ENCODE data around the gene POLR1E. TPM values are rescaled to one million over a fixed set of nuclear protein-coding genes. Genes with fewer than 3 reads are reported as not detected.

The POLR1E gene
- 10 to 100 TPM; 60.7 to 62.9 TPM for total RNA-seq

GRCh38 chr9:37485389-37486255, at the start of gene POLR1E:
TSS of gene POLR1E (plus strand) at chr9:37485948. CDS start at chr9:37486048, 100 bp downstream.
- CTCF ChIA-PET, result interaction anchor here (0.8 to 1.3 kb wide), 4 partner anchors 10 to 70 kb away, joined by 3 to 4 read pairs (median 4); no protein-coding TSS in a partner anchor
- intact Hi-C loops (cut with micrococcal nuclease), result loop anchor here (1.0 to 5.0 kb wide), 8 partner anchors 20 to 419 kb away; partner anchors contain the start of genes EXOSC3, FBXO10, GRHPR and SLC25A51
- peaks cover 25% of the 10 kb centered on the region for H3K36me3 Mint-ChIP-seq (ENCODE audit: low read depth)
- H3K27me3 Mint-ChIP-seq (ENCODE audit: low read depth), result peaks cover 6% of the 10 kb centered on the region
- H3K4me3 Mint-ChIP-seq, result peak within 1 kb of the TSS; percentile 99
- H3K9me3 Mint-ChIP-seq, result no peaks in the 10 kb centered on the region
- H3K27ac Mint-ChIP-seq, result peak within 1 kb of the TSS; percentile 85
- peaks cover 39% of the 10 kb centered on the region for H3K4me1 Mint-ChIP-seq (ENCODE audit: low read depth)
- peak; percentile 97 for DNase-seq

- no peak overlapping the region for H3K27ac Mint-ChIP-seq
Measured at GRCh38 chr9:37436540-37436939, 49.2 kb upstream of the POLR1E start.

GRCh38 chr9:37437010-37437409, 48.7 kb upstream of the POLR1E start:
- Mint-ChIP-seq H3K4me3 (no peak overlapping the region), H3K36me3 (ENCODE audit: low read depth) (peaks cover 25% of the 10 kb centered on the region), H3K27ac (no peak overlapping the region), H3K9me3 (no peaks in the 10 kb centered on the region), H3K4me1 (ENCODE audit: low read depth) (peaks cover 1% of the 10 kb centered on the region), H3K27me3 (ENCODE audit: low read depth) (no peaks in the 10 kb centered on the region)
- no peak for DNase-seq
- intact Hi-C loops (cut with micrococcal nuclease), result no loop called here
- CTCF ChIA-PET, result no interaction called here

More at GRCh38 chr9:37436540-37436939, 49.2 kb upstream of the POLR1E start:
- CTCF ChIA-PET, result no interaction called here
- no peak for DNase-seq
- no peak overlapping the region for H3K4me3 Mint-ChIP-seq
- H3K9me3 Mint-ChIP-seq, result no peaks in the 10 kb centered on the region
- peaks cover 21% of the 10 kb centered on the region for H3K36me3 Mint-ChIP-seq (ENCODE audit: low read depth)
- intact Hi-C loops (cut with micrococcal nuclease), result no loop called here
- no peaks in the 10 kb centered on the region for H3K27me3 Mint-ChIP-seq (ENCODE audit: low read depth)
- peaks cover 1% of the 10 kb centered on the region for H3K4me1 Mint-ChIP-seq (ENCODE audit: low read depth)

- Mint-ChIP-seq H3K27me3 (ENCODE audit: low read depth) (no peaks in the 10 kb centered on the region), H3K36me3 (ENCODE audit: low read depth) (peaks cover 25% of the 10 kb centered on the region), H3K9me3 (no peaks in the 10 kb centered on the region), H3K27ac (no peak overlapping the region), H3K4me1 (ENCODE audit: low read depth) (peaks cover 1% of the 10 kb centered on the region), H3K4me3 (no peak overlapping the region)
- intact Hi-C loops (cut with micrococcal nuclease), result no loop called here
- CTCF ChIA-PET, result no interaction called here
- DNase-seq, result no peak
Measured at GRCh38 chr9:37437621-37438020, 48.1 kb upstream of the POLR1E start.

GRCh38 chr9:37438359-37438758, 47.4 kb upstream of the POLR1E start:
- no peak for DNase-seq
- intact Hi-C loops (cut with micrococcal nuclease), result no loop called here
- Mint-ChIP-seq H3K27me3 (ENCODE audit: low read depth) (no peaks in the 10 kb centered on the region), H3K36me3 (ENCODE audit: low read depth) (peaks cover 22% of the 10 kb centered on the region), H3K4me1 (ENCODE audit: low read depth) (no peaks in the 10 kb centered on the region), H3K9me3 (no peaks in the 10 kb centered on the region), H3K27ac (no peak overlapping the region), H3K4me3 (no peak overlapping the region)
- CTCF ChIA-PET, result no interaction called here

GRCh38 chr9:37441776-37442370, 43.9 kb upstream of the POLR1E start:
- CTCF ChIA-PET, result interaction anchor here (0.6 to 2.2 kb wide), 2 partner anchors 31 to 32 kb away, joined by 4 to 6 read pairs; no protein-coding TSS in a partner anchor

GRCh38 chr9:37442556-37442955, 43.2 kb upstream of the POLR1E start:
- CTCF ChIA-PET, result interaction anchor here (0.6 to 2.2 kb wide), 2 partner anchors 31 to 33 kb away, joined by 4 to 6 read pairs; no protein-coding TSS in a partner anchor
- peaks cover 15% of the 10 kb centered on the region for H3K36me3 Mint-ChIP-seq (ENCODE audit: low read depth)

More at GRCh38 chr9:37441776-37442370, 43.9 kb upstream of the POLR1E start:
- intact Hi-C loops (cut with micrococcal nuclease), result no loop called here
- H3K36me3 Mint-ChIP-seq (ENCODE audit: low read depth), result peaks cover 19% of the 10 kb centered on the region
- no peaks in the 10 kb centered on the region for H3K9me3 Mint-ChIP-seq
- H3K4me3 Mint-ChIP-seq, result no peak overlapping the region
- no peak overlapping the region for H3K27ac Mint-ChIP-seq
- DNase-seq, result no peak
- peaks cover 9% of the 10 kb centered on the region for H3K4me1 Mint-ChIP-seq (ENCODE audit: low read depth)
- H3K27me3 Mint-ChIP-seq (ENCODE audit: low read depth), result no peaks in the 10 kb centered on the region

GRCh38 chr9:37443566-37443965, 42.2 kb upstream of the POLR1E start:
- intact Hi-C loops (cut with micrococcal nuclease), result no loop called here
- Mint-ChIP-seq H3K27ac (no peak overlapping the region), H3K4me1 (ENCODE audit: low read depth) (peaks cover 12% of the 10 kb centered on the region), H3K27me3 (ENCODE audit: low read depth) (no peaks in the 10 kb centered on the region), H3K4me3 (no peak overlapping the region), H3K9me3 (no peaks in the 10 kb centered on the region), H3K36me3 (ENCODE audit: low read depth) (peaks cover 15% of the 10 kb centered on the region)
- no peak for DNase-seq
- CTCF ChIA-PET, result interaction anchor here (0.6 to 2.2 kb wide), 2 partner anchors 32 to 1156 kb away, joined by 3 to 6 read pairs; no protein-coding TSS in a partner anchor

More at GRCh38 chr9:37442556-37442955, 43.2 kb upstream of the POLR1E start:
- no peaks in the 10 kb centered on the region for H3K9me3 Mint-ChIP-seq
- H3K27ac Mint-ChIP-seq, result no peak overlapping the region
- no peaks in the 10 kb centered on the region for H3K27me3 Mint-ChIP-seq (ENCODE audit: low read depth)
- peaks cover 12% of the 10 kb centered on the region for H3K4me1 Mint-ChIP-seq (ENCODE audit: low read depth)
- intact Hi-C loops (cut with micrococcal nuclease), result no loop called here
- DNase-seq, result no peak
- H3K4me3 Mint-ChIP-seq, result no peak overlapping the region

- intact Hi-C loops (cut with micrococcal nuclease), result no loop called here
- DNase-seq, result no peak
- no peak overlapping the region for H3K27ac Mint-ChIP-seq
- peaks cover 13% of the 10 kb centered on the region for H3K36me3 Mint-ChIP-seq (ENCODE audit: low read depth)
- H3K4me3 Mint-ChIP-seq, result no peak overlapping the region
- H3K9me3 Mint-ChIP-seq, result no peaks in the 10 kb centered on the region
- peaks cover 12% of the 10 kb centered on the region for H3K4me1 Mint-ChIP-seq (ENCODE audit: low read depth)
- H3K27me3 Mint-ChIP-seq (ENCODE audit: low read depth), result no peaks in the 10 kb centered on the region
- CTCF ChIA-PET, result interaction anchor here (0.7 kb wide), 1 partner anchor 13 kb away, joined by 4 read pairs; no protein-coding TSS in a partner anchor
Measured at GRCh38 chr9:37444890-37445289, 40.9 kb upstream of the POLR1E start.

- peaks cover 16% of the 10 kb centered on the region for H3K36me3 Mint-ChIP-seq (ENCODE audit: low read depth)
- intact Hi-C loops (cut with micrococcal nuclease), result no loop called here
- peaks cover 12% of the 10 kb centered on the region for H3K4me1 Mint-ChIP-seq (ENCODE audit: low read depth)
- H3K27ac Mint-ChIP-seq, result no peak overlapping the region
- CTCF ChIA-PET, result interaction anchor here (1.6 kb wide), 1 partner anchor 32 kb away, joined by 3 read pairs; no protein-coding TSS in a partner anchor
- no peak overlapping the region for H3K4me3 Mint-ChIP-seq
- no peaks in the 10 kb centered on the region for H3K9me3 Mint-ChIP-seq
- no peaks in the 10 kb centered on the region for H3K27me3 Mint-ChIP-seq (ENCODE audit: low read depth)
- no peak for DNase-seq
Measured at GRCh38 chr9:37445832-37446231, 39.9 kb upstream of the POLR1E start.

- CTCF ChIA-PET, result interaction anchor here (1.6 kb wide), 1 partner anchor 32 kb away, joined by 3 read pairs; no protein-coding TSS in a partner anchor
- intact Hi-C loops (cut with micrococcal nuclease), result no loop called here
Measured at GRCh38 chr9:37446401-37446800, 39.3 kb upstream of the POLR1E start.

GRCh38 chr9:37447111-37447510, 38.6 kb upstream of the POLR1E start:
- no peak for DNase-seq
- Mint-ChIP-seq H3K9me3 (no peaks in the 10 kb centered on the region), H3K4me1 (ENCODE audit: low read depth) (peaks cover 20% of the 10 kb centered on the region), H3K4me3 (no peak overlapping the region), H3K27me3 (ENCODE audit: low read depth) (no peaks in the 10 kb centered on the region), H3K27ac (no peak overlapping the region), H3K36me3 (ENCODE audit: low read depth) (peaks cover 13% of the 10 kb centered on the region)
- CTCF ChIA-PET, result no interaction called here
- intact Hi-C loops (cut with micrococcal nuclease), result no loop called here

More at GRCh38 chr9:37446401-37446800, 39.3 kb upstream of the POLR1E start:
- Mint-ChIP-seq H3K27ac (no peak overlapping the region), H3K27me3 (ENCODE audit: low read depth) (no peaks in the 10 kb centered on the region), H3K4me3 (no peak overlapping the region), H3K9me3 (no peaks in the 10 kb centered on the region), H3K36me3 (ENCODE audit: low read depth) (peaks cover 15% of the 10 kb centered on the region), H3K4me1 (ENCODE audit: low read depth) (peaks cover 16% of the 10 kb centered on the region)
- no peak for DNase-seq

All from activated naive CD4-positive, alpha-beta T cell treated with anti-CD3 and anti-CD28 coated beads for 36 hours (primary cell).